Keratinocyte (primary cell): ENCODE data around the gene IL18RAP. TPM values are rescaled to one million over a fixed set of nuclear protein-coding genes. Genes with fewer than 3 reads are reported as not detected.

Source experiments
- DNase-seq: peaks from one replicate; pipeline ENCODE4 v3.0.0-alpha.2; 2011; ENCODE audit warnings: low read depth, missing footprints, low spot score
- FAIRE-seq: peaks from 2 replicates; lab custom pipeline; 2011; peaks lifted over from hg19 to GRCh38; lab: Jason Lieb, UNC
- H2AFZ ChIP-seq: 2 replicates; pipeline ENCODE4 v1.6.0; 2012; ENCODE audit warnings: low read length, control low read depth, inconsistent platforms; ENCODE audit not compliant: control insufficient read depth
- H3K27ac ChIP-seq: 2 replicates; pipeline ENCODE4 v1.5.1; 2011; ENCODE audit warnings: low read length; ENCODE audit not compliant: control insufficient read depth, insufficient read depth
- H3K27me3 ChIP-seq: 3 replicates; pipeline ENCODE4 v1.6.0; 2011; ENCODE audit warnings: low read length; ENCODE audit not compliant: control insufficient read depth, insufficient read depth; ENCODE audit errors: extremely low read depth
- H3K36me3 ChIP-seq, 2 experiments: 2 replicates in 1 of 2; 3 replicates in 1 of 2; pipeline ENCODE4 v1.5.1; 2011; ENCODE audit warnings: low read length in 2 of 2, mild to moderate bottlenecking in 1 of 2; ENCODE audit not compliant: control insufficient read depth in 2 of 2, insufficient read depth in 2 of 2; ENCODE audit errors: extremely low read depth in 1 of 2
- H3K4me1 ChIP-seq: 3 replicates; pipeline ENCODE4 v1.5.1; 2011; ENCODE audit warnings: low read length; ENCODE audit not compliant: control insufficient read depth, insufficient read depth; ENCODE audit errors: extremely low read depth
- H3K4me2 ChIP-seq: 3 replicates; pipeline ENCODE4 v1.6.0; 2011; ENCODE audit warnings: low read depth, low read length; ENCODE audit not compliant: control insufficient read depth, insufficient read depth; ENCODE audit errors: extremely low read depth
- H3K4me3 ChIP-seq, 3 experiments: fragments of 200-600 bp in 1 of 3; sonication (generic) in 1 of 3; 2 replicates in 2 of 3; 3 replicates in 1 of 3; pipeline ENCODE4 v1.5.1; 2011 to 2016; ENCODE audit warnings: low read length in 3 of 3, mild to moderate bottlenecking in 3 of 3, control low read depth in 2 of 3, inconsistent platforms in 1 of 3, low read depth in 1 of 3, mixed read lengths in 1 of 3, mixed run types in 1 of 3, moderate library complexity in 1 of 3; ENCODE audit not compliant: control insufficient read depth in 2 of 3, insufficient read depth in 2 of 3; ENCODE audit errors: extremely low read depth in 1 of 3
- H3K79me2 ChIP-seq: 2 replicates; pipeline ENCODE4 v1.6.0; 2012; ENCODE audit warnings: low read length; ENCODE audit not compliant: control insufficient read depth, insufficient read depth
- H3K9ac ChIP-seq: 3 replicates; pipeline ENCODE4 v1.6.0; 2011; ENCODE audit warnings: low read length; ENCODE audit not compliant: control insufficient read depth, insufficient read depth; ENCODE audit errors: extremely low read depth
- H3K9me1 ChIP-seq: 3 replicates; pipeline ENCODE4 v1.6.0; 2011; ENCODE audit warnings: low read length; ENCODE audit not compliant: control insufficient read depth, insufficient read depth; ENCODE audit errors: extremely low read depth
- H3K9me3 ChIP-seq: 2 replicates; pipeline ENCODE4 v1.5.1; 2012; ENCODE audit warnings: low read depth, low read length; ENCODE audit not compliant: control insufficient read depth
- H4K20me1 ChIP-seq: 3 replicates; pipeline ENCODE4 v1.6.0; 2011; ENCODE audit warnings: low read length; ENCODE audit not compliant: control insufficient read depth, insufficient read depth; ENCODE audit errors: extremely low read depth
- CTCF ChIP-seq, 3 experiments: IDR thresholded peaks in 1 of 3; conservative IDR thresholded peaks in 1 of 3; optimal IDR thresholded peaks in 1 of 3; 2 replicates in 2 of 3; 3 replicates in 1 of 3; pipeline versions ENCODE3 to v1.5.1; 2011; ENCODE audit warnings: low read length in 3 of 3, mild to moderate bottlenecking in 3 of 3, moderate library complexity in 2 of 3, control low read depth in 1 of 3, inconsistent platforms in 1 of 3; ENCODE audit not compliant: insufficient read depth in 2 of 3; ENCODE audit errors: extremely low read depth in 1 of 3
- EZH2 ChIP-seq: IDR thresholded peaks from one replicate; pipeline ENCODE4 v1.6.1; 2012; ENCODE audit warnings: inconsistent platforms, mild to moderate bottlenecking, low read length, moderate library complexity
- dilution Hi-C: fragments of 300-500 bp; cut with MboI; formaldehyde crosslinking; loops from one replicate; pipeline ENCODE4 v1.7.0; 2020; ENCODE audit warnings: low sequenced_read_pairs; ENCODE audit not compliant: extremely low pct_ligation_motif_present
- polyA plus RNA-seq, 5 experiments: library from polyadenylated mRNA; depleted of rRNA in 3 of 5; stranded (reverse) in 3 of 5; stranded (forward) in 1 of 5; unstranded in 1 of 5; fragments of >200 nt; gene quantifications; 1 replicate in 1 of 5; 2 replicates in 3 of 5; 3 replicates in 1 of 5; pipeline versions ENCODE4 v1.2.1 to v1.2.3, GENCODE V29; 2011 to 2012; ENCODE audit warnings: missing spikeins in 2 of 5, low read depth in 1 of 5, low replicate concordance in 1 of 5

The IL18RAP gene
- polyA plus RNA-seq, 1 donor (not counting 4 experiments of a cell fraction or from before 2014, with no cell fraction given) = not detected

GRCh38 chr2:102436323-102436722 lies 13.4 kb downstream of the IL18RAP start:
- no peaks in the 10 kb centered on the region for H3K9me3 ChIP-seq
- no peaks in the 10 kb centered on the region for H4K20me1 ChIP-seq
- no peak overlapping the region for H3K27ac ChIP-seq
- H3K9me1 ChIP-seq = no peaks in the 10 kb centered on the region
- no peaks in the 10 kb centered on the region for H3K27me3 ChIP-seq
- no peaks in the 10 kb centered on the region for H3K4me1 ChIP-seq
- FAIRE-seq = no peak
- no peaks in the 10 kb centered on the region for H3K36me3 ChIP-seq
- no peaks in the 10 kb centered on the region for H3K79me2 ChIP-seq
- no peak overlapping the region for H3K9ac ChIP-seq
- dilution Hi-C loops = no loop called here
- no peak for TF ChIP-seq EZH2
- TF ChIP-seq CTCF (optimal IDR thresholded peaks at IDR 0.05 in 1 of 3, IDR thresholded peaks at IDR 0.05 in 1 of 3, conservative IDR thresholded peaks at IDR 0.05 in 1 of 3; ENCODE audit: extremely low read depth in 1 of 3, insufficient read depth in 2 of 3, low read length in 3 of 3) = no peak
- no peak overlapping the region for H3K4me3 ChIP-seq
- H3K4me2 ChIP-seq = no peak overlapping the region
- no peak overlapping the region for H2AFZ ChIP-seq
- DNase-seq = no peak

- no peak for TF ChIP-seq CTCF (optimal IDR thresholded peaks at IDR 0.05 in 1 of 3, IDR thresholded peaks at IDR 0.05 in 1 of 3, conservative IDR thresholded peaks at IDR 0.05 in 1 of 3; ENCODE audit: extremely low read depth in 1 of 3, insufficient read depth in 2 of 3, low read length in 3 of 3)
- TF ChIP-seq EZH2 = no peak
- Histone ChIP-seq H3K27me3 (no peaks in the 10 kb centered on the region), H3K4me3 (no peak overlapping the region), H3K79me2 (no peaks in the 10 kb centered on the region), H3K4me1 (no peaks in the 10 kb centered on the region), H3K36me3 (no peaks in the 10 kb centered on the region), H3K9me3 (no peaks in the 10 kb centered on the region), H4K20me1 (no peaks in the 10 kb centered on the region), H3K9ac (no peak overlapping the region), H3K27ac (no peak overlapping the region), H3K9me1 (no peaks in the 10 kb centered on the region), H2AFZ (no peak overlapping the region), H3K4me2 (no peak overlapping the region)
- DNase-seq (no peak), FAIRE-seq (no peak)
- dilution Hi-C loops = no loop called here
These were observed 14.2 kb downstream of the IL18RAP start for GRCh38 chr2:102437122-102437521.
